ENCODE results near the gene HTRA3. TPM values are rescaled to one million over a fixed set of nuclear protein-coding genes. Genes with fewer than 3 reads are reported as not detected.

The HTRA3 gene
- total and polyA plus RNA-seq, 8 donors, result 0.56 to 15.6 (median 2.7) TPM

DNA sequence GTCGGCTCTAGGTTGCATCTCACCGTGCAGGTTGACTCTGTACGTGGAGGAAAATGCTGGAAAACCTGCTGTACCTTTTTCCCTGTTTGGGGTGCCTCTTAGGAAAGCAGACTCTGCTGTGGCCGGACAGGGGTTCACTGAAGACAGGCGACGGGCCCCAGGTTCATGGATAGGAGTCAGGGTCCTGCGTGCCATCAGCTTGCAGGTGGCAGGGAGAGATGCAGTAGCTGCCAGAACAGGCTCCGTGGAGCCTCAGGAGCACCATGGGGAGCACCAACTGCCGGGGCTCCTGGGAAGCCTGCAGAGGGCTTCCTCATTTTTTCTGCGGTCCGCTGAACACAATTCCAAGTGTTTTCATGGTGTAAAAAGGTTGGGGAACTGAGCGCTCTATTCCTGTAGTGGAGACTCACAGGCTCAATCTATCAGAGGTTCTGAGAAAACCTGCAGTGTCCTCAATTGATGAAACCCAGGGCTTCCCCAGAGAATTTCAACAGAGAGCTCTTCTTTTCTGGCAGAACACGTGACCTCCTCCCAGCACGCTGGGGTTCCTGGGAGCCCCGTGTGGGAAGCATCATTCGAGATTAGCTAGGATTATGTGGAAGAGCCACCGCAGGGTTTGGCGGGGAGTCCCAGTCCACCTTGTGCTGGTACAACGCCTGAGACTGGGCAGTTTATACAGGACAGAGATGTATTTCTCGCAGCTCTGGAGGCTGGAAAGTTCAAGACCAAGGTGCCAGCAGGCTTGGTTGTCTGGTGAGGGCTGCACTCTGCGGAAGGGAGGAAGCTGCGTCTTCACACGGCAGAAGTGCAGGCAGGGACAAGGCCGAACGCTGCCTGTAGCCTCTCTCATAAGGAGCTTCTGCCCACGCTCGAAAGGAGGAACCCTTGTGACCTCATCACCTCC, 1.6 kb downstream of the HTRA3 start:
- H3K36me3 ChIP-seq, result no peaks in the 10 kb centered on the region
- no peak overlapping the region for H3K27ac ChIP-seq
- peak in 2 of 6 donors; percentile 11 to 32 for DNase-seq
- H3K9me3 ChIP-seq, result no peaks in the 10 kb centered on the region
- 58 to 71% methylated on average over 27 of the region's 27 CpGs for WGBS, 2 donors
- no peak for ATAC-seq
- TF ChIP-seq, protein P1, sequence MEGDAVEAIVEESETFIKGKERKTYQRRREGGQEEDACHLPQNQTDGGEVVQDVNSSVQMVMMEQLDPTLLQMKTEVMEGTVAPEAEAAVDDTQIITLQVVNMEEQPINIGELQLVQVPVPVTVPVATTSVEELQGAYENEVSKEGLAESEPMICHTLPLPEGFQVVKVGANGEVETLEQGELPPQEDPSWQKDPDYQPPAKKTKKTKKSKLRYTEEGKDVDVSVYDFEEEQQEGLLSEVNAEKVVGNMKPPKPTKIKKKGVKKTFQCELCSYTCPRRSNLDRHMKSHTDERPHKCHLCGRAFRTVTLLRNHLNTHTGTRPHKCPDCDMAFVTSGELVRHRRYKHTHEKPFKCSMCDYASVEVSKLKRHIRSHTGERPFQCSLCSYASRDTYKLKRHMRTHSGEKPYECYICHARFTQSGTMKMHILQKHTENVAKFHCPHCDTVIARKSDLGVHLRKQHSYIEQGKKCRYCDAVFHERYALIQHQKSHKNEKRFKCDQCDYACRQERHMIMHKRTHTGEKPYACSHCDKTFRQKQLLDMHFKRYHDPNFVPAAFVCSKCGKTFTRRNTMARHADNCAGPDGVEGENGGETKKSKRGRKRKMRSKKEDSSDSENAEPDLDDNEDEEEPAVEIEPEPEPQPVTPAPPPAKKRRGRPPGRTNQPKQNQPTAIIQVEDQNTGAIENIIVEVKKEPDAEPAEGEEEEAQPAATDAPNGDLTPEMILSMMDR (IDR thresholded peaks at IDR 0.05), result no peak
- no peaks in the 10 kb centered on the region for H3K4me1 ChIP-seq
- peak overlapping the region in 1 of 4 donors; percentile 37 for H3K4me3 ChIP-seq
- intact Hi-C loops (cut with DNase I), result no loop called here
- peaks cover 0 to 3% (median 0%) of the 10 kb centered on the region in 4 donors for H3K27me3 ChIP-seq
- FAIRE-seq, result no peak

DNA sequence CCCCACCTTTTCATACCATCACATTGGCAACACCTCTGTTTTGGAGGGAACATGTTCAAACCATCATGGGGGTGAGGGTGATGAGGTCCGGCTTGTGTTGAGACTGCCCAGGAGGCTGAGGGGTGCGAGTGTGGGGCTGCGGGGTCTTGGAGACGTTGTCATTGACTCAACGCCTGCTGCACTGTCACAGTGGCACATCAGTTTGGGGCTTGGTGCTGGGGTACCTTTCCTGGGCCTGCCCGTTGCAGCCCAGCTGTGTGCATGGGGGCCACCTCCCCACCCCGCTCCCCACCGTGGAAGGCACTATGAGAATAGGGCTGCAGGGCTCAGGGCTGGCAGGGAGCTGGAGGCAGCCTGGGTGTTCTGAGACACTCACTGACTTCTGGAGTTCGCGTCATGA, 2.3 kb downstream of the HTRA3 start:
- no peak for FAIRE-seq
- Histone ChIP-seq H3K36me3 (no peaks in the 10 kb centered on the region), H3K4me1 (no peaks in the 10 kb centered on the region), H3K4me3 (no peak overlapping the region), H3K9me3 (no peaks in the 10 kb centered on the region), H3K27ac (no peak overlapping the region), H3K27me3 (peaks cover 0 to 3% (median 0%) of the 10 kb centered on the region in 4 donors)
- ATAC-seq, result no peak
- WGBS, 2 donors, result 77 to 84% methylated on average over 10 of the region's 10 CpGs
- TF ChIP-seq, protein P1 (IDR thresholded peaks at IDR 0.05), result no peak
- intact Hi-C loops (cut with DNase I), result no loop called here
- peak in 2 of 6 donors; percentile 4 to 34 for DNase-seq

DNA sequence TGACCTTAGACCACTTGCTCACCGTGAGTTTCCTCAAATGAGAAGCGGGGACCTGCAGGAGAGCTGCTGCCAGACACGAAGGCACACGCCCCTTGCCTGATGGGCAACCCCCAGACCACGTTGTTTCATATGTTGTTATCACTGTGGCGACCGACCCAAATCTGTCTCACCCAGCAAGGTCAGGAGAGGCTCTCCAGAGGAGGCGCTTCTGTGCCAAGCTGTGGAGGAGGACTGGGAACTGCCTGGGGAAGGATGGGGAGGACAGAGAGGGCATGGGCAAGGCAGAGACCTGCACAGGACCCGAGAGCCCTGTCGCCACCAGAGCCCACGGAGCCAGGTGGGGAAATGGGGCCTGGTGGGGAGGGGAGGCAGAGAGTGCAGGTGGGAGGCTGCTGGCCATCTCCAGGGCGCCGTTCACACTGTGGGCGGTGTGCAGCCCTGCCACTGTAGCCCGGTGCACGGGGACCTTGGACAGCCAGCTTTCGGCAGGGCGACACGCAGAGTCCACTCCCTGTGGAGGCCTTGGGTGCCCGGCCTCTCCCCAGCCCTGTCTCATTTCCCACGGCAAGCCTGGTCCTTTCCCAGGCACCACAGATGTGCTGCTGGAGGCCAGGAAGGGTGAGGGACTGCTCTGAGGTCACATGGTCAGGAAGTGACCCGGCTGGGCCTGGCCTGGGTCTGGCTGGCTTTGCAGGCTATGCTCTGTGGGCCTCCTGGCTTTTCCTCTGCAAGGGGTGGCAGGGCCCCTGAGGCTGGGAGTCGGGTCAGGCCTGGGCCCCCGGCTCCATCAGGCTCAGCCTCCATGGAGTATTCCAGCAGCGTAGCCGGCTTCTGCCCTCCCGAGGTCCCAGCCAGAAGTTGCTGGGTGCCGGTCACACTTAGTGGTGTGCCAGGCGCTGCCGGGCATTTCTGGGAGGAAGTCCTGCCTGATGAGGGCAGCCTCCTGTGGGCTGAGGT, 3.2 kb downstream of the HTRA3 start:
- Histone ChIP-seq H3K4me1 (no peaks in the 10 kb centered on the region), H3K4me3 (no peak overlapping the region), H3K9me3 (no peaks in the 10 kb centered on the region), H3K36me3 (no peaks in the 10 kb centered on the region), H3K27ac (no peak overlapping the region), H3K27me3 (peaks cover 0 to 3% (median 0%) of the 10 kb centered on the region in 4 donors)
- ATAC-seq, result peak in 1 of 4 donors; percentile 5
- intact Hi-C loops (cut with DNase I), result no loop called here
- TF ChIP-seq, protein P1 (IDR thresholded peaks at IDR 0.05), result no peak
- peak in 2 of 6 donors; percentile 12 to 60 for DNase-seq
- no peak for FAIRE-seq
- WGBS, 2 donors, result 46 to 49% methylated on average over 27 to 30 of the region's 30 CpGs

DNA sequence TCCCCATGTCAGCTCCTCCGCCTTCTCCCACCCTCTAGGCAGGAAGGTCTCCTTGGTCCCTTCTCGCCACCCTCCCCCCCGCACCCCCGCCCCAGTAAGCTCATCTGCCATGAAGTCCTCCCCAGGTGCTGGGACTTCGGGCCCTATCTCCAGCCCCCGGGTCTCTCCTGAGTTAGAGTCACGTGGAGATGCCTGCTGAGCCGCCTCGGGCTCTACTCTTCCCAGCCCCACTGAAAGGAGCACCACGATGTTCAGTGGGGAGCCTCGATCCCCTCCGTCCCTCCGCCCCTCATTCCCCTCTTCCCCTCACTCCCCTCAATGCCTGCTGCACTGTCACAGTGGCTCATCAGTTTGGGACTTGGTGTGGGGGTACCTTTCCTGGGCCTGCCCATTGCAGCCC, 3.9 kb downstream of the HTRA3 start:
- TF ChIP-seq, protein P1 (IDR thresholded peaks at IDR 0.05), result no peak
- no peak for ATAC-seq
- H3K27ac ChIP-seq, result no peak overlapping the region
- 64 to 87% methylated on average over 10 to 13 of the region's 13 CpGs for WGBS, 2 donors
- H3K9me3 ChIP-seq, result no peaks in the 10 kb centered on the region
- no peaks in the 10 kb centered on the region for H3K36me3 ChIP-seq
- H3K4me3 ChIP-seq, result no peak overlapping the region
- H3K4me1 ChIP-seq, result no peaks in the 10 kb centered on the region
- no peak for FAIRE-seq
- DNase-seq, result peak in 2 of 6 donors; percentile 9 to 33
- H3K27me3 ChIP-seq, result peaks cover 0 to 3% (median 0%) of the 10 kb centered on the region in 4 donors
- intact Hi-C loops (cut with DNase I), result no loop called here
